Middle frontal gyrus (tissue), 1 donor: ENCODE data around the gene INSC.
"Not testable (repeated sequence)": the region's sequence is repeated elsewhere in the genome, so short reads cannot be mapped to it uniquely, and the experiment has no call there.

Experiments
- DNase-seq: peaks from one replicate; pipeline ENCODE4 v3.0.0-alpha.2; 2015; ENCODE audit warnings: low spot score; ENCODE audit errors: extremely low spot score

INSC gene, protein sequence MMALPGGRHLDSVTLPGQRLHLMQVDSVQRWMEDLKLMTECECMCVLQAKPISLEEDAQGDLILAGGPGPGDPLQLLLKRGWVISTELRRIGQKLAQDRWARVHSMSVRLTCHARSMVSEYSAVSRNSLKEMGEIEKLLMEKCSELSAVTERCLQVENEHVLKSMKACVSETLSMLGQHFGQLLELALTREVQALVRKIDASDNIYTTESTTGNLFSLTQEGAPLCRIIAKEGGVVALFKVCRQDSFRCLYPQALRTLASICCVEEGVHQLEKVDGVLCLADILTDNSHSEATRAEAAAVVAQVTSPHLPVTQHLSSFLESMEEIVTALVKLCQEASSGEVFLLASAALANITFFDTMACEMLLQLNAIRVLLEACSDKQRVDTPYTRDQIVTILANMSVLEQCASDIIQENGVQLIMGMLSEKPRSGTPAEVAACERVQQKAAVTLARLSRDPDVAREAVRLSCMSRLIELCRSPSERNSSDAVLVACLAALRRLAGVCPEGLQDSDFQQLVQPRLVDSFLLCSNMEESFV

GRCh38 chr11:15114501-15115475, at the start of gene INSC:
Gene INSC (plus strand): TSS chr11:15114923. CDS start chr11:15149175, 34,252 bp downstream.
- DNase-seq: no peak

DNA sequence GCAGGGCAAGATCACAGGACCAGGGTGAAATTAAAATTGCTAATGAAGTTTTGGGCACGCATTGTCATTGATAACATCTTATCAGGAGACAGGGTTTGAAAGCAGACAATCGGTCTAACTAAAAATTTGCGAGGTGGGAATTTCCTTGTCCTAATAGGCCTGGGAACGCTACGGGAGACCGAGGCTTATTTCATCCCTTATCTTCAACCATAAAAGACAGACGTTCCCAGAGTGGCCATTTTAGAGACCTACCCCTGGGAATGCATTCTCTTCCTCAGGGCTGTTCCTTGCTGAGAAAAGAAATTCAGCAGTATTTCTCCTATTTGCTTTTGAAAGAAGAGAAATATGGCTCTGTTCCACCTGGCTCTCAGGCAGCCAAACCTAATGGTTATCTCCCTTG, 45.0 kb upstream of the INSC start:
- not testable (repeated sequence) for DNase-seq

GRCh38 chr11:15071556-15072255, 43.0 kb upstream of the INSC start:
- no peak for DNase-seq

DNA sequence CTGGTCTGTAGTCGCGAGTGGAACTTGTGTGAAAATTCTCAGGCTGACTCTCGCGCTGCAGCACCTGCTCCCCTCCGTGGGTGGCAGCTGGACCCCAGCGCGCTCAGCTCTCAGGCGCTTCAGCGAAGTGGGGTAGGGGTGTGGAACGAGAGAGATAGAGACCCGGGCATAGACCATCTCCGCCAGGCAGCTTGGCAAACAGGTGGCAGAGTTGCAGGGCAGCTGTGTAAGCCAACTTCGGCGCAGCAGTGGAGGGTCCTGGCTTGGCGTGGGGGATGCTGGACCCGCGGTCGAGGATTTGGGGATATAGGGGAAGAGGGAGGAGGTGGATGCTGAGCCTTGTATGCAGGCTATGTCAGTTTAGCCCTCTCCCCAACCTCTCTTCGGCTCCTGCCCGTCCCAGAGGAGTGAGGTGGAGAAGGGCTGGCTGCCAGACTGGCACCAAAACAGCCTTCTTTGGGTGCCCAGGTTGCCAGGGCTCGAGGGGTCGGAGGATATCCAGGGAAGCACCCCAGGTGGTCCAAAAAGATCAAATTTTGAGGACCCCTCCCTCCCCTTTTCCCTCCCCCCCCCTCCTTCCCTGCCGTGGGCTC, 42.1 kb upstream of the INSC start:
- no peak for DNase-seq

DNA sequence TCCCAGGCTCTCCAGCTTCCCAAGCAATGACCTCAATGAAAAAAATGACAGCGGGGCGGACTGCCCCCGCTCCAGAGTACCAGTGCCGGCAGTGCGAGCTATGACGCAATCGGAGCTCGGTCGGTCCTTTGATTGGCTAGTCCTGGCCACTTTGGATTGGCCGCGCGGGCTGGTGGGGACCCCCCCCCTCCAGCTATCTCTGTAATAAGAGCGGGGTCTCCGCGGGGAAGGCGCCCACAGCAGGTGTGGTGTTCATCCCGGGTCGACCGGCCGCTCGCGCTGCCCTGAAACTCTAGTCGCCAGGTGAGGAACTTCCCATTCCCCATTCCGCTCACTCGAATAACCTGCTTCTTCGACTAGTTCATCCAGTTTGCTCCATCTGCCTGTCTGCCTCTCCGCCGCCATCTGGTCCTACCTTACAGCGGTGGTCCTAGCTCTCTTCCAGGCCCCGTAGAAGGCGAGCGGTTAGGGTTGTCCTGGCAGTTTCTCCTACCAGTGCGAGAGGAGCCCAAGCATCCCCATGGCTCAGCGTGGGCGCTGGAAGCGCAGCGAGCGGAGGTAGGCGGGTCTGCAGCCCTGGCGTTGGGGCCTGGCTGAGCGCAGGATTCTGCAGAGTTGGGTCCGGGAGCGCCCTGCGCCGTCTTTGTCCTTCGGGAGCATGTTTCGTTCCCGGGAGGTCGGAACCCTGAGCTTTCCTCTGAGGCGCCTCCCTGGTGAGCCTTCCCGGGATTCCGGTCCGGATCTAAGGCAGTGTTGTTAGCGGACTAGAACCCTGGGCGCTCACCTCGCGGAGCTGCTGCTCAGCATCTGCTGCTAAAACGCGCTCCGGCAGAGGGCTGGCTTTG, 41.1 kb upstream of the INSC start, which contains the start of gene CALCB:
Gene CALCB, plus strand, starts transcription at position 233 of the 845 bp plus-strand sequence. CDS start 1,126 bp downstream, outside the sequence.
- DNase-seq: no peak

DNA sequence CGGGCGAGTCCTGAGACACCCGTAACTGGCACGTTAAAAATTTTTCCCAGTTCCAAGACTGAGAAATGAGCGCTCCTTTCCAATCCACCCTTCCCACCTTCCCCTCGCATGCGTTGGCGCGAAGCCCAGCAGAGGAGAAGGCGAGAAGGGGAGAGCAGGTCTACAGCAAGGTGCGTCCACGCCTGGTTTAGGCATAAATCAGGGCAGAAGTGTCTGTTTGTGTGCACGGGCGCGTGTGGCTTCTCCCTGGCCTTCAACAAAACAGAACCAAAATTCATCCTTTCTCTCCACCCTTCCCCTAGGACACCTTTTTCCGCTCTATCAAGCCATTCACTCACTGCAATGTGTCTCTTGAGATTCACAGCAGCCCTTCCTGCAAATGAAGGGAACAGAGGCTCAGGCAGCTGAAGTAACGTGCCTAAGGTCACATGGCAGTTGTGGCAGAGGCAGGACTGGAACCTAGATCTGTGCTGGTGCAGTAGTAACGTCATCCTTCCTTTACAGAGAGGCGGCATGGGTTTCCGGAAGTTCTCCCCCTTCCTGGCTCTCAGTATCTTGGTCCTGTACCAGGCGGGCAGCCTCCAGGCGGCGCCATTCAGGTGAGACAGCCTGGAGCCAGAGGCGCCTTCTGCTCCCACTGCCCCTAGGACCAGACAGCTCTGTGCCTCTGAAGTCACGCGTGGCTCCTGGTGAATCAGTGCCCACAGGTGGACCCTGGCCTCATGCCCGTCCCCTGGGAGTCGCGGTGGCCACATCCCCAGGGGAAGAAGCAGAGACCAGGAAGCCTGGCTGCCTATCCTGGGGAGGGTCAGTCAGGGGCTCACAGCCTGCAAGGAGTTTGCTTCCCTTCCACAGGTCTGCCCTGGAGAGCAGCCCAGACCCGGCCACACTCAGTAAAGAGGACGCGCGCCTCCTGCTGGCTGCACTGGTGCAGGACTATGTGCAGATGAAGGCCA, 40.2 kb upstream of the INSC start:
- DNase-seq: no peak

- DNase-seq: no peak
These were observed 39.6 kb upstream of the INSC start for GRCh38 chr11:15075162-15075526.

GRCh38 chr11:15091175-15091574, 23.5 kb upstream of the INSC start:
- no peak for DNase-seq

DNA sequence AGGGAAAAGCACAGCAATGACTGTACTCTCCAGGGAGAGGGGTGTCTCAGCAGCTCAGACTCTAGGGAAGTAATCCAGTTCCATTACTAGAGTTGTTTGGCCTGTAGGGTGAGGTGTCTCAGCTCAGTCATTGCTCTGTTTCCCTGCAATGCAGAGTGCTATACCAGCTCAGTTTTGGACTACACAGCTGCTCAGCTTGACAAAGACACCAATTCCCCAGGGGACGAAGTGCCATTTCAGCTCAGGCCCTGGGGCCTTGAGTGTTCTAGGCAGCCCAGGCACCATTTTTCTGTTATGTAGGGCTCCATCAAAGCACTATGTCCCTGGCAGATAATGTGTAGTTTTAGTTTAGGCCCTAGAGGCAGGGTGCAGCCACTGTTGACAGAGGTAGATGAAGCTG, 23.1 kb upstream of the INSC start:
- no peak for DNase-seq

GRCh38 chr11:15093432-15093831, 21.3 kb upstream of the INSC start:
- DNase-seq: no peak

GRCh38 chr11:15095736-15096228, 18.9 kb upstream of the INSC start:
- DNase-seq: no peak

- DNase-seq: no peak
These were observed 17.3 kb upstream of the INSC start for GRCh38 chr11:15097411-15097810.

DNA sequence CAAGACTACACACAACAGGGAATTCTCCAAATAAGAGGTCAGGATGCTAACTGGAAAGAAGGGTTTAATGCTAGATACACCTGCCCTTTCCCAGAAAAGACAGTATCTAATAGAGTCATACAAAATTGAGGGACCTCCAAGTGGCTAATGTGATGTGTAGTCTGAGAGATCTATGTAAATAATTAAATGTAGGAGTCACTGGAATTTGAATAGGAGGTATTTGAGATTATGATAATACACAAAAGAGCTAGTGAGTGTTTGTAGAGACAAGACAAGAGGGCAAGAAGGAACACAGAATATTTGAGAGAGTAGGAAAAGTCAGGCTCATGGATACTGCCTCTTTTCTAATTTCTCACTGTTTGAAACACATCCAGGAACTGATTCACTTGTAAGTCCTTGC, 15.5 kb upstream of the INSC start:
- no peak for DNase-seq

DNA sequence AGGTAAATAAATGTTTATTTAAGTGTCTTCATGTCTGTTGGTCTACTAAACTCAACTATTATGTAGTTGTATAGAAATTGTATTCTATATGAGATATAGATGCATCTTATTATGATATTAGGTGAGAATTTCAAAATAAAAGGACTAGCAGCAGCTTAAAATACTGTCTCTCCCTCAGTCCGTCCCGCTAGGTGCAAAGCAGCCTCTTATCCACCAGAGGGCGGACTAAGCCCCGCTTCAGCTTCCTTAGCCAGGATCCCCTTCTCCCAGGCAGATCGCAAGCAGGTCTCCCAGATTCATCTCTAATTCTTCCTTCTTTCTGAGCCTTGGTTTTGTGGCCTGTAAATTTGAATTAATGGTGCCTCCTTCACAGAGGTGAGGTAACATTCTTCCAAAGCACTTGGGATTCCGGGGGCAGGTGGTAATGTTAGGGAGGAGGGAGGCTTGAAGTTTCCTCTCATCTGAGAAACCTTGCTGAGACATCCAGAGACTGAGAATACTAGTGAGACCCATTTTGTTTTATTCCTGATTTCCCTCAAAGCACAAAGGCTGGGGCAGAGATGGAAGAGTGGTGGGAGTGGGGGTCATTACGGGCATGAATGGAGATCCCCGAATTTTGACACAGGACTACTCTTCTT, 13.5 kb upstream of the INSC start:
- peak; percentile 45 for DNase-seq

- DNase-seq: no peak
These were observed 10.6 kb upstream of the INSC start for GRCh38 chr11:15104166-15104565.

DNA sequence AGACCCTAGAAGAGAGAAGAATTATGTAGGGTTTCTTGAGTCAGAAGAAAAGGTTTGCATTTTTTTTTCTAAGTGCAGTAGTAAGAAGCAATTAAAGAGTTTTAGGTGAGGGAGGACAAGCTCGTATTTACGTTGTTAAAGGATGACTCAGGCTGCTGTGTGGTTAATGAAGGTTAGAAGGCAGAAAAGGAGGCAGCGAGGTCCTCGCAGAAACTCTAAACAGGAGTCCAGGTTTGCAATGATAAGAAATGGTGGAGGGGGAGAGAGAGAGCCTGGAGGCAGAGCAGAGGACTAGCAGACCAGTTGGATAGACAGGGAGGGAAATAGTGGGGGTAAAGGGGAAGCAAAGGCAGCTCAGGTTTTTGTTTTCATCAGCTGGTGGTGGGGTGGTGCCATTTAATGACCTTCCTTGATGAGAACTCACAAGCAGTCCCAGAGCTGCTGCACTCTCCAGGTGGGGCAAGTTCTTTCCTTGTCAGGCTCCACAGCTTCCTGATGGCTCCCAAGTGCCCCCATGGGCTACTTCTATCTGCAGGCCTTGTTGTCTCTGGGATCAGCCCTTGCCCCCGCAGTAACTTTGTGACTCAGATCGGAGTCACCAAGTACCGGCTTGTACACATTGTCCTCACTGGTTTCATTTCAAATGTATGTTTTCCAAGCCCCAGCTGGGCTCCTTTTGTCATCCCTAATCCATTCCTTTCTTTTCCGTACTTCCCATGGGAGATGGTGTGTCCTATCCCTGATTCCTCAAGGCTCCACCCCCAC, 8.3 kb upstream of the INSC start:
- no peak for DNase-seq

- DNase-seq: no peak
These were observed 6.8 kb upstream of the INSC start for GRCh38 chr11:15107730-15108515.
